Neural progenitor cell (in vitro differentiated cells): ENCODE data around the gene STMND1. TPM values are rescaled to one million over a fixed set of nuclear protein-coding genes. Genes with fewer than 3 reads are reported as not detected.

Source experiments
- DNase-seq: peaks from one replicate; pipeline ENCODE4 v3.0.0-alpha.2; 2016; ENCODE audit warnings: low spot score
- H2AFZ ChIP-seq: fragments of 200-600 bp; sonication (generic); replicated peaks from 2 replicates; pipeline ENCODE4 v1.6.1; 2016; ENCODE audit warnings: antibody characterized with exemption
- H3F3A ChIP-seq: fragments of 200-600 bp; sonication (generic); 2 replicates; pipeline ENCODE4 v1.6.1; 2016; ENCODE audit warnings: antibody characterized with exemption, low read depth
- H3K27ac ChIP-seq: fragments of 200-600 bp; sonication (generic); 2 replicates; pipeline ENCODE4 v1.5.1; 2016; ENCODE audit warnings: mild to moderate bottlenecking
- H3K27me3 ChIP-seq: fragments of 200-600 bp; sonication (generic); 2 replicates; pipeline ENCODE4 v1.6.1; 2016; ENCODE audit warnings: mild to moderate bottlenecking, moderate library complexity
- H3K36me3 ChIP-seq: fragments of 200-600 bp; sonication (generic); 2 replicates; pipeline ENCODE4 v1.5.1; 2016
- H3K4me1 ChIP-seq: fragments of 200-600 bp; sonication (generic); 2 replicates; pipeline ENCODE4 v1.6.1; 2016; ENCODE audit warnings: mixed run types
- H3K4me2 ChIP-seq: fragments of 200-600 bp; sonication (generic); 2 replicates; pipeline ENCODE4 v1.6.1; 2016
- H3K4me3 ChIP-seq: fragments of 200-600 bp; sonication (generic); 2 replicates; pipeline ENCODE4 v1.5.1; 2016
- H3K79me2 ChIP-seq: fragments of 200-600 bp; sonication (generic); 2 replicates; pipeline ENCODE4 v1.6.1; 2016; ENCODE audit warnings: low read depth
- H3K9ac ChIP-seq: fragments of 200-600 bp; sonication (generic); 2 replicates; pipeline ENCODE4 v1.6.1; 2016
- H3K9me3 ChIP-seq: fragments of 200-600 bp; sonication (generic); 2 replicates; pipeline ENCODE4 v1.5.1; 2016; ENCODE audit warnings: low read depth
- H4K20me1 ChIP-seq: fragments of 200-600 bp; sonication (generic); 2 replicates; pipeline ENCODE4 v1.6.1; 2016; ENCODE audit warnings: low read depth
- H3K27ac Mint-ChIP-seq: 3 replicates; pipeline ENCODE4 v1.8.0; 2021; ENCODE audit warnings: mixed read lengths
- H3K27me3 Mint-ChIP-seq: 2 replicates; pipeline ENCODE4 v1.8.0; 2022; ENCODE audit warnings: low read depth, mild to moderate bottlenecking, inconsistent platforms, moderate library complexity, mixed read lengths; ENCODE audit not compliant: insufficient read depth
- H3K36me3 Mint-ChIP-seq: 3 replicates; pipeline ENCODE4 v1.8.0; 2021; ENCODE audit warnings: mixed read lengths
- H3K4me1 Mint-ChIP-seq: 3 replicates; pipeline ENCODE4 v1.8.0; 2021; ENCODE audit warnings: mixed read lengths
- H3K4me3 Mint-ChIP-seq: 3 replicates; pipeline ENCODE4 v1.8.0; 2021; ENCODE audit warnings: mild to moderate bottlenecking, moderate library complexity, mixed read lengths
- H3K9me3 Mint-ChIP-seq: 3 replicates; pipeline ENCODE4 v1.8.0; 2020; ENCODE audit warnings: mixed read lengths
- EZH2 ChIP-seq: fragments of 200-600 bp; sonication (generic); IDR thresholded peaks from 2 replicates; pipeline ENCODE4 v1.6.1; 2017; ENCODE audit warnings: antibody characterized with exemption, mild to moderate bottlenecking, moderate library complexity
- EZH2phosphoT487 ChIP-seq: fragments of 200-600 bp; sonication (generic); IDR thresholded peaks from 2 replicates; pipeline ENCODE4 v1.6.1; 2017; ENCODE audit warnings: antibody characterized with exemption
- total RNA-seq: library from RNA; depleted of rRNA; stranded (reverse); fragments of >200 nt; gene quantifications from 2 replicates; pipeline ENCODE4 v1.2.3, GENCODE V29; 2015; ENCODE audit warnings: low replicate concordance
- TF ChIP-seq, protein P1 (sequence below): fragments of 200-600 bp; sonication (generic); IDR thresholded peaks from 2 replicates; pipeline ENCODE4 v1.5.1; 2017; ENCODE audit warnings: antibody characterized with exemption, mild to moderate bottlenecking

Gene STMND1
- total RNA-seq, 1 donor from 2014 or later: not detected

DNA sequence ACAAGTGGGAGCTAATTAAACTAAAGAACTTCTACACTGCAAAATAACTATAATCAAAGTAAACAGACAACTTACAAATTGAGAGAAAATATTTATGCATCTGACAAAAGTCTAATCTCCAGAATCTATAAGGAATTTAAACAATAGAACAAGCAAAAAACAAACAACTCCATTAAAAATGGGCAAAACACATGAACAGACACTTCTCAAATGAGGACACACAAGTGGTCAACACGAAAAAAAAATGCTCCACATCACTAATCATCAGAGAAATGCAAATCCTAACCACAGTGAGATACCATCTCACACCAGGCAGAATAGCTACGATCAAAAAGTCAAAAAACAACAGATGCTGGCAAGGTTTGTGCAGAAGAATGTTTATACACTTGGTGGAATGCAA is 36.2 kb downstream of the STMND1 start:
- no peak for DNase-seq
- H3K27me3 Mint-ChIP-seq: peaks cover 2% of the 10 kb centered on the region
- no peaks in the 10 kb centered on the region for H3K4me1 Mint-ChIP-seq
- no peak overlapping the region for H3K4me3 ChIP-seq
- no peaks in the 10 kb centered on the region for H3K36me3 ChIP-seq
- H3K27ac Mint-ChIP-seq: no peak overlapping the region
- no peak overlapping the region for H3K9ac ChIP-seq
- H3K4me1 ChIP-seq: no peaks in the 10 kb centered on the region
- no peaks in the 10 kb centered on the region for H4K20me1 ChIP-seq
- H3K4me3 Mint-ChIP-seq: no peak overlapping the region
- peaks cover 35% of the 10 kb centered on the region for H3K9me3 Mint-ChIP-seq
- no peak overlapping the region for H3K4me2 ChIP-seq
- no peaks in the 10 kb centered on the region for H3K27me3 ChIP-seq
- no peaks in the 10 kb centered on the region for H3K36me3 Mint-ChIP-seq
- no peak overlapping the region for H2AFZ ChIP-seq
- TF ChIP-seq EZH2: no peak
- TF ChIP-seq EZH2phosphoT487: no peak
- TF ChIP-seq, protein P1, sequence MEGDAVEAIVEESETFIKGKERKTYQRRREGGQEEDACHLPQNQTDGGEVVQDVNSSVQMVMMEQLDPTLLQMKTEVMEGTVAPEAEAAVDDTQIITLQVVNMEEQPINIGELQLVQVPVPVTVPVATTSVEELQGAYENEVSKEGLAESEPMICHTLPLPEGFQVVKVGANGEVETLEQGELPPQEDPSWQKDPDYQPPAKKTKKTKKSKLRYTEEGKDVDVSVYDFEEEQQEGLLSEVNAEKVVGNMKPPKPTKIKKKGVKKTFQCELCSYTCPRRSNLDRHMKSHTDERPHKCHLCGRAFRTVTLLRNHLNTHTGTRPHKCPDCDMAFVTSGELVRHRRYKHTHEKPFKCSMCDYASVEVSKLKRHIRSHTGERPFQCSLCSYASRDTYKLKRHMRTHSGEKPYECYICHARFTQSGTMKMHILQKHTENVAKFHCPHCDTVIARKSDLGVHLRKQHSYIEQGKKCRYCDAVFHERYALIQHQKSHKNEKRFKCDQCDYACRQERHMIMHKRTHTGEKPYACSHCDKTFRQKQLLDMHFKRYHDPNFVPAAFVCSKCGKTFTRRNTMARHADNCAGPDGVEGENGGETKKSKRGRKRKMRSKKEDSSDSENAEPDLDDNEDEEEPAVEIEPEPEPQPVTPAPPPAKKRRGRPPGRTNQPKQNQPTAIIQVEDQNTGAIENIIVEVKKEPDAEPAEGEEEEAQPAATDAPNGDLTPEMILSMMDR: no peak
- no peak overlapping the region for H3K27ac ChIP-seq
- peaks cover 7% of the 10 kb centered on the region for H3K9me3 ChIP-seq
- H3F3A ChIP-seq: no peaks in the 10 kb centered on the region
- H3K79me2 ChIP-seq: no peaks in the 10 kb centered on the region

DNA sequence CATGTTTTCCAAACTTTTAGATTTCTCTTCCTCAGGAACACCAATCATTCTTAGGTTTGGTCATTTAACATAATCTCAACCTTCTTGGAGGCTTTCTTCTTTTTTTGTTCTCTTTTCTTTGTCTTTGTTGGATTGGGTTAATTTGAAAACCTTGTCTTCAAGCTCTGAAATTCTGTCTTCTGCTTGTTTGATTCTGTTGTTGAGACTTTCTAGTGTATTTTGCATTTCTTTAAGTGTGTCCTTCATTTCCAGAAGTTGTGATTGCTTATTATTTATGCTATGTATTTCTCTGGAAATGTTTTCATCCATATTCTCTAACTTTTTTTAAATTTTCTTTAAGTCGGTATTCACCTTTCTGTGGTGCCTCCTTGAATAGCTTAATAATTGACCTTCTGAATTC is 42.2 kb downstream of the STMND1 start:
- no peaks in the 10 kb centered on the region for H3K36me3 Mint-ChIP-seq
- H2AFZ ChIP-seq: no peak overlapping the region
- H3K79me2 ChIP-seq: no peaks in the 10 kb centered on the region
- no peak overlapping the region for H3K9ac ChIP-seq
- H3K36me3 ChIP-seq: no peaks in the 10 kb centered on the region
- no peak overlapping the region for H3K4me3 Mint-ChIP-seq
- TF ChIP-seq EZH2phosphoT487 (no peak), EZH2 (no peak)
- H3K27ac Mint-ChIP-seq: no peak overlapping the region
- no peaks in the 10 kb centered on the region for H3K9me3 ChIP-seq
- H3K27ac ChIP-seq: no peak overlapping the region
- no peaks in the 10 kb centered on the region for H3F3A ChIP-seq
- H3K4me2 ChIP-seq: no peak overlapping the region
- no peaks in the 10 kb centered on the region for H3K27me3 ChIP-seq
- H3K9me3 Mint-ChIP-seq: peaks cover 30% of the 10 kb centered on the region
- H3K4me1 ChIP-seq: no peaks in the 10 kb centered on the region
- peaks cover 2% of the 10 kb centered on the region for H3K27me3 Mint-ChIP-seq
- no peaks in the 10 kb centered on the region for H3K4me1 Mint-ChIP-seq
- no peak for DNase-seq
- H4K20me1 ChIP-seq: no peaks in the 10 kb centered on the region
- H3K4me3 ChIP-seq: no peak overlapping the region

DNA sequence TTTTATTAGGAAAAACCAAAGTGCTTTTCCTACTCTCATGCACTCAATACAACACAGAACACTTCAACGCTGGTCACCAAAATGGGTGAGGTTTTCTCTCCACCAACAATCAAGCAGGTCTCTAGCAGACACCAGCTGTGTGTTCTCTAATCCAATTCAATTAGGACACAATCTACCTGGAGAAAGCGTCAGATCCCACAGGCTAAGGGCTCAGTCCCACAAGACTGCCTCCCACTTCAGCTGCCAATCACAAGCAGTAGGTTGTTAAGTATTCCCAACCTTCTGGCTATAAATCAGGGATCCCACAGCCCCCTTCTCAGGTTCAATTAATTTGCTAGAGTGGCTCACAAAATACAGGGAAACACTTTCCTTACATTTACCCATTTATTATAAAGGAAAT is 47.7 kb downstream of the STMND1 start:
- H2AFZ ChIP-seq: no peak overlapping the region
- no peaks in the 10 kb centered on the region for H3K4me1 ChIP-seq
- Mint-ChIP-seq H3K36me3 (no peaks in the 10 kb centered on the region), H3K4me3 (no peak overlapping the region), H3K27ac (no peak overlapping the region), H3K27me3 (peaks cover 2% of the 10 kb centered on the region), H3K4me1 (no peaks in the 10 kb centered on the region), H3K9me3 (peaks cover 21% of the 10 kb centered on the region)
- H4K20me1 ChIP-seq: no peaks in the 10 kb centered on the region
- no peak overlapping the region for H3K4me2 ChIP-seq
- no peaks in the 10 kb centered on the region for H3K9me3 ChIP-seq
- H3K36me3 ChIP-seq: no peaks in the 10 kb centered on the region
- H3K27ac ChIP-seq: no peak overlapping the region
- H3F3A ChIP-seq: no peaks in the 10 kb centered on the region
- no peak for TF ChIP-seq EZH2
- no peak for TF ChIP-seq EZH2phosphoT487
- TF ChIP-seq, protein P1: no peak
- H3K4me3 ChIP-seq: no peak overlapping the region
- DNase-seq: no peak
- H3K9ac ChIP-seq: no peak overlapping the region
- no peaks in the 10 kb centered on the region for H3K27me3 ChIP-seq
- H3K79me2 ChIP-seq: no peaks in the 10 kb centered on the region

DNA sequence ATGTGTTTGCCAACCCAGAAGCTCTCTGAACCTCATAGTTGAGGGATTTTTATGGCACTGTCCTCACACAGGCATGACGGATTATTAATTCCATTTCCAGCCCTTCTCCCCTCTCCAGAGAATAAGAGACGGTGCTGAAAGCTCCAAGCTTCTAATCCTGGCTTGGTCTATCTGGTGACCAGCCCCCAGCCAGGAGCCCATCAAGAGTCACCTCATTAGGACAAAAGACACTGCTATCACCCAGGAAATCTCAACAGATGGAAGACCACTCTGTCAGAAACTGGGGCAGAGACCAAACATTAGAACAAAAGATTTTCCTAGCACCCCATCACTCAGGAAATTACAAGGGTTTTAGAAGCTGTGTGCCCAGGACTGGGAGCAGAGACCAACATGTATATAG is 48.2 kb downstream of the STMND1 start:
- Histone ChIP-seq H3F3A (no peaks in the 10 kb centered on the region), H3K4me1 (no peaks in the 10 kb centered on the region), H2AFZ (no peak overlapping the region), H3K9me3 (no peaks in the 10 kb centered on the region), H3K4me3 (no peak overlapping the region), H3K27ac (no peak overlapping the region), H3K4me2 (no peak overlapping the region), H3K9ac (no peak overlapping the region), H3K79me2 (no peaks in the 10 kb centered on the region), H4K20me1 (no peaks in the 10 kb centered on the region), H3K36me3 (no peaks in the 10 kb centered on the region), H3K27me3 (no peaks in the 10 kb centered on the region)
- Mint-ChIP-seq H3K4me3 (no peak overlapping the region), H3K27me3 (peaks cover 2% of the 10 kb centered on the region), H3K9me3 (peaks cover 16% of the 10 kb centered on the region), H3K27ac (no peak overlapping the region), H3K36me3 (no peaks in the 10 kb centered on the region), H3K4me1 (no peaks in the 10 kb centered on the region)
- no peak for DNase-seq
- TF ChIP-seq EZH2: no peak
- TF ChIP-seq EZH2phosphoT487: no peak
- TF ChIP-seq, protein P1: no peak
